NT2/D1 (cell line): ENCODE results near the gene DDC.

ENCODE experiments used
- SUZ12 ChIP-seq: IDR thresholded peaks from 2 replicates; pipeline ENCODE4 v1.6.1; 2011; ENCODE audit not compliant: insufficient read length, insufficient read depth; ENCODE audit errors: extremely low read depth
- YY1 ChIP-seq: IDR thresholded peaks from 2 replicates; pipeline ENCODE4 v1.6.1; 2011; ENCODE audit not compliant: insufficient read length, insufficient read depth
- ZNF274 ChIP-seq: IDR thresholded peaks from 2 replicates; pipeline ENCODE4 v1.6.1; 2011; ENCODE audit warnings: mild to moderate bottlenecking, low read depth, low read length

- no peak for TF ChIP-seq ZNF274
- TF ChIP-seq SUZ12: no peak
- TF ChIP-seq YY1: no peak
Measured at GRCh38 chr7:50552921-50553320, 12.3 kb downstream of the DDC start.
